Erythroblast (primary cell): ENCODE measurements around the gene NRDC.

Experiments
- GATA1 ChIP-seq: IDR thresholded peaks from 2 replicates; pipeline ENCODE4 v1.6.1; 2011; ENCODE audit warnings: low read depth, mild to moderate bottlenecking, control low read depth, low read length, moderate library complexity
- POLR2A ChIP-seq: IDR thresholded peaks from 2 replicates; pipeline ENCODE4 v1.6.1; 2011; ENCODE audit warnings: mild to moderate bottlenecking, low read length

- TF ChIP-seq POLR2A (no peak), GATA1 (no peak)
Observed at GRCh38 chr1:51814513-51814912, 64.0 kb downstream of the NRDC start.
